Erythroblast (primary cell): ENCODE results near the gene FN1.

Experiments used
- GATA1 ChIP-seq: IDR thresholded peaks from 2 replicates; pipeline ENCODE4 v1.6.1; 2011; ENCODE audit warnings: low read depth, mild to moderate bottlenecking, control low read depth, low read length, moderate library complexity
- POLR2A ChIP-seq: IDR thresholded peaks from 2 replicates; pipeline ENCODE4 v1.6.1; 2011; ENCODE audit warnings: mild to moderate bottlenecking, low read length

DNA sequence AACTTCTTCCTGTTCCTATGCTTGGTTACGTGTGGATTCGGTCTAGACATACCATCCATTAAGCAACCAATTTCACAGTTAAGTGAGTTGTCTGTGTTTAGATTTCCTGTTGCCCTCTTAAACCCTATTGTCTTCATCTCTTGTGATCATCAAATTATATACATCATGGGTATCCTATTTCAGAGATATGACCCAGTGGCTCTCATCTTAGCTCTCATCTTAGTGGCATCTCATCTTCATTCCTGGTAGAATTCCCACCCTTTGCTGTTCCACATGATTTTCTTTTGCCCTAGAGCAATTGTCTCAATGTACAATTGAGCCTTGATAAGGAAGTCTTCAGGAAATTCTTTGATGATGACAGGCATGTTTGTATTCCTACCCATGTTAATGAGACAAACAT is 29.4 kb upstream of the FN1 start:
- TF ChIP-seq POLR2A (no peak), GATA1 (no peak)
